Measurements from ENCODE around the gene ALKBH4.
"Not testable (repeated sequence)": the region's sequence is repeated elsewhere in the genome, so short reads cannot be mapped to it uniquely, and the experiment has no call there.

DNA sequence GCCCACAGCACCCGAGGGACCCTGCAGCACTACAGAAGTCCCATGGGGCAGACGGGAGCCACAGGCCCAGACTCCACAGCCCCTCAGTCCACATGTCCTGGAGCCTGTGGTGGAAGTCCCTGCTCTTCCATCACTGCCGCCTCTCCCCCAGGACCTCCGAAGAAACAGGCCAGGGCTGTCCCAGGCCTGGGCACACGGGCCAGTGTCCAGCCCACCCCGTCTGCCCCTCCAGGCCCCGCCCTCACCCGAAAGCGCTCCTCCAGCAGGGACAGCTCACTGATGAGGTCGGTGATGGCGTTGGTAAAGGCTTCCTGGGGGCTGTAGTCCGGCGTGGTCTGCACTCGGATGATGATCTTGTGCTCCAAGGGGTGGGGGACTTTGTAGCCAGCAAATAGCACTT is 9.5 kb upstream of the ALKBH4 start:
- TF ChIP-seq, protein P1, sequence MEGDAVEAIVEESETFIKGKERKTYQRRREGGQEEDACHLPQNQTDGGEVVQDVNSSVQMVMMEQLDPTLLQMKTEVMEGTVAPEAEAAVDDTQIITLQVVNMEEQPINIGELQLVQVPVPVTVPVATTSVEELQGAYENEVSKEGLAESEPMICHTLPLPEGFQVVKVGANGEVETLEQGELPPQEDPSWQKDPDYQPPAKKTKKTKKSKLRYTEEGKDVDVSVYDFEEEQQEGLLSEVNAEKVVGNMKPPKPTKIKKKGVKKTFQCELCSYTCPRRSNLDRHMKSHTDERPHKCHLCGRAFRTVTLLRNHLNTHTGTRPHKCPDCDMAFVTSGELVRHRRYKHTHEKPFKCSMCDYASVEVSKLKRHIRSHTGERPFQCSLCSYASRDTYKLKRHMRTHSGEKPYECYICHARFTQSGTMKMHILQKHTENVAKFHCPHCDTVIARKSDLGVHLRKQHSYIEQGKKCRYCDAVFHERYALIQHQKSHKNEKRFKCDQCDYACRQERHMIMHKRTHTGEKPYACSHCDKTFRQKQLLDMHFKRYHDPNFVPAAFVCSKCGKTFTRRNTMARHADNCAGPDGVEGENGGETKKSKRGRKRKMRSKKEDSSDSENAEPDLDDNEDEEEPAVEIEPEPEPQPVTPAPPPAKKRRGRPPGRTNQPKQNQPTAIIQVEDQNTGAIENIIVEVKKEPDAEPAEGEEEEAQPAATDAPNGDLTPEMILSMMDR (IDR thresholded peaks at IDR 0.05): not testable (repeated sequence)
- TF ChIP-seq POLR2A (IDR thresholded peaks at IDR 0.05): not testable (repeated sequence)

Measured in ovary (tissue), 3 donors.